Stimulated activated memory B cell treated with anti-CD40 and anti-IgM and Interleukin-4, amounts not matched to agents 10 μg/mL and 1 μg/mL and 100 μg/mL, for 72 hours (primary cell): ENCODE results near the gene TXNIP.

Experiments used
- ATAC-seq: fragments of 150-1000 bp; cut with Tn5 transposase; 2 replicates; pipeline ENCODE4 v1.10.0; 2021
- H3K27ac Mint-ChIP-seq: one replicate; pipeline ENCODE4 v1.8.0; 2022; ENCODE audit warnings: mild to moderate bottlenecking, mixed read lengths
- H3K27me3 Mint-ChIP-seq: one replicate; pipeline ENCODE4 v1.8.0; 2022; ENCODE audit warnings: mixed read lengths
- H3K36me3 Mint-ChIP-seq: one replicate; pipeline ENCODE4 v1.8.0; 2022; ENCODE audit warnings: mixed read lengths
- H3K4me1 Mint-ChIP-seq: one replicate; pipeline ENCODE4 v1.8.0; 2022; ENCODE audit warnings: mixed read lengths
- H3K4me3 Mint-ChIP-seq: one replicate; pipeline ENCODE4 v1.8.0; 2022; ENCODE audit warnings: mild to moderate bottlenecking, moderate library complexity, mixed read lengths
- H3K9me3 Mint-ChIP-seq: one replicate; pipeline ENCODE4 v1.8.0; 2022; ENCODE audit warnings: mixed read lengths

The TXNIP gene

GRCh38 chr1:145982010-145982723, 14.2 kb downstream of the TXNIP start:
- Mint-ChIP-seq H3K36me3 (peaks cover 9% of the 10 kb centered on the region), H3K9me3 (no peaks in the 10 kb centered on the region), H3K27me3 (no peaks in the 10 kb centered on the region), H3K4me1 (peaks cover 8% of the 10 kb centered on the region), H3K27ac (no peak overlapping the region), H3K4me3 (no peak overlapping the region)
- ATAC-seq = no peak

- Mint-ChIP-seq H3K4me1 (no peaks in the 10 kb centered on the region), H3K27ac (no peak overlapping the region), H3K4me3 (no peak overlapping the region), H3K27me3 (no peaks in the 10 kb centered on the region), H3K9me3 (no peaks in the 10 kb centered on the region), H3K36me3 (peaks cover 10% of the 10 kb centered on the region)
- ATAC-seq = no peak
Measured at GRCh38 chr1:145980457-145980994, 15.9 kb downstream of the TXNIP start.

- peaks cover 15% of the 10 kb centered on the region for H3K36me3 Mint-ChIP-seq
- ATAC-seq = peak; percentile 44
- no peaks in the 10 kb centered on the region for H3K27me3 Mint-ChIP-seq
- no peak overlapping the region for H3K4me3 Mint-ChIP-seq
- H3K4me1 Mint-ChIP-seq = no peaks in the 10 kb centered on the region
- no peaks in the 10 kb centered on the region for H3K9me3 Mint-ChIP-seq
- H3K27ac Mint-ChIP-seq = no peak overlapping the region
Measured at GRCh38 chr1:145979746-145980456, 16.5 kb downstream of the TXNIP start.

GRCh38 chr1:145978854-145979745, 17.3 kb downstream of the TXNIP start:
- ATAC-seq = peak; percentile 95
- no peak overlapping the region for H3K4me3 Mint-ChIP-seq
- H3K36me3 Mint-ChIP-seq = peaks cover 18% of the 10 kb centered on the region
- no peaks in the 10 kb centered on the region for H3K4me1 Mint-ChIP-seq
- no peaks in the 10 kb centered on the region for H3K27me3 Mint-ChIP-seq
- no peaks in the 10 kb centered on the region for H3K9me3 Mint-ChIP-seq
- H3K27ac Mint-ChIP-seq = no peak overlapping the region

GRCh38 chr1:145978471-145978853, 17.9 kb downstream of the TXNIP start:
- Mint-ChIP-seq H3K9me3 (no peaks in the 10 kb centered on the region), H3K4me1 (no peaks in the 10 kb centered on the region), H3K27ac (no peak overlapping the region), H3K4me3 (peak overlapping the region; percentile 55), H3K36me3 (peaks cover 18% of the 10 kb centered on the region), H3K27me3 (no peaks in the 10 kb centered on the region)
- no peak for ATAC-seq

GRCh38 chr1:145977486-145978470, 18.6 kb downstream of the TXNIP start:
- no peak overlapping the region for H3K27ac Mint-ChIP-seq
- no peaks in the 10 kb centered on the region for H3K4me1 Mint-ChIP-seq
- no peaks in the 10 kb centered on the region for H3K27me3 Mint-ChIP-seq
- H3K36me3 Mint-ChIP-seq = peaks cover 18% of the 10 kb centered on the region
- peak; percentile 55 for ATAC-seq
- no peaks in the 10 kb centered on the region for H3K9me3 Mint-ChIP-seq
- H3K4me3 Mint-ChIP-seq = peak overlapping the region; percentile 55

- Mint-ChIP-seq H3K27ac (no peak overlapping the region), H3K4me3 (no peak overlapping the region), H3K4me1 (no peaks in the 10 kb centered on the region), H3K9me3 (no peaks in the 10 kb centered on the region), H3K36me3 (peaks cover 18% of the 10 kb centered on the region), H3K27me3 (no peaks in the 10 kb centered on the region)
- no peak for ATAC-seq
Measured at GRCh38 chr1:145977016-145977415, 19.4 kb downstream of the TXNIP start.

- Mint-ChIP-seq H3K36me3 (peaks cover 18% of the 10 kb centered on the region), H3K4me3 (no peak overlapping the region), H3K27me3 (no peaks in the 10 kb centered on the region), H3K4me1 (peaks cover 5% of the 10 kb centered on the region), H3K9me3 (no peaks in the 10 kb centered on the region), H3K27ac (peak overlapping the region; percentile 40)
- ATAC-seq = no peak
Measured at GRCh38 chr1:145975216-145975615, 21.2 kb downstream of the TXNIP start.

- Mint-ChIP-seq H3K36me3 (peaks cover 18% of the 10 kb centered on the region), H3K9me3 (no peaks in the 10 kb centered on the region)
Measured at GRCh38 chr1:145974721-145975120, 21.7 kb downstream of the TXNIP start.

GRCh38 chr1:145972580-145972979, 23.8 kb downstream of the TXNIP start:
- no peaks in the 10 kb centered on the region for H3K27me3 Mint-ChIP-seq
- peak overlapping the region; percentile 50 for H3K27ac Mint-ChIP-seq
- no peak overlapping the region for H3K4me3 Mint-ChIP-seq
- H3K36me3 Mint-ChIP-seq = peaks cover 19% of the 10 kb centered on the region
- ATAC-seq = no peak
- H3K9me3 Mint-ChIP-seq = no peaks in the 10 kb centered on the region
- H3K4me1 Mint-ChIP-seq = peaks cover 11% of the 10 kb centered on the region

More at GRCh38 chr1:145974721-145975120, 21.7 kb downstream of the TXNIP start:
- no peaks in the 10 kb centered on the region for H3K27me3 Mint-ChIP-seq
- H3K4me1 Mint-ChIP-seq = peaks cover 5% of the 10 kb centered on the region
- peak overlapping the region; percentile 40 for H3K27ac Mint-ChIP-seq
- H3K4me3 Mint-ChIP-seq = no peak overlapping the region
- no peak for ATAC-seq

- Mint-ChIP-seq H3K4me1 (peaks cover 42% of the 10 kb centered on the region), H3K27me3 (no peaks in the 10 kb centered on the region), H3K27ac (no peak overlapping the region), H3K36me3 (peaks cover 12% of the 10 kb centered on the region), H3K9me3 (no peaks in the 10 kb centered on the region), H3K4me3 (no peak overlapping the region)
- ATAC-seq = no peak
Measured at GRCh38 chr1:145967288-145967687, 29.1 kb downstream of the TXNIP start.

GRCh38 chr1:145965119-145965744, 31.1 kb downstream of the TXNIP start:
- Mint-ChIP-seq H3K4me3 (peak overlapping the region; percentile 85), H3K36me3 (peaks cover 12% of the 10 kb centered on the region), H3K27me3 (no peaks in the 10 kb centered on the region), H3K27ac (peak overlapping the region; percentile 86), H3K9me3 (no peaks in the 10 kb centered on the region), H3K4me1 (peaks cover 55% of the 10 kb centered on the region)
- no peak for ATAC-seq

- peak within 1 kb of the TSS; percentile 86 for H3K27ac Mint-ChIP-seq
- H3K36me3 Mint-ChIP-seq = peaks cover 12% of the 10 kb centered on the region
- H3K4me3 Mint-ChIP-seq = peak within 1 kb of the TSS; percentile 85
- peaks cover 59% of the 10 kb centered on the region for H3K4me1 Mint-ChIP-seq
- no peaks in the 10 kb centered on the region for H3K27me3 Mint-ChIP-seq
- no peaks in the 10 kb centered on the region for H3K9me3 Mint-ChIP-seq
- peak; percentile 96 for ATAC-seq
Measured at GRCh38 chr1:145964328-145965118, 31.9 kb downstream of the TXNIP start, which contains the start of the genes ANKRD34A and POLR3GL. Gene ANKRD34A (minus strand): TSS chr1:145964575. CDS start chr1:145961759, 2,816 bp downstream. Gene POLR3GL (plus strand): TSS chr1:145964690. CDS start chr1:145974866, 10,176 bp downstream.
